GM12878 (cell line): ENCODE data around the gene IL17RB. TPM values are rescaled to one million over a fixed set of nuclear protein-coding genes. Genes with fewer than 3 reads are reported as not detected.
A peak's percentile ranks its signal among the peaks of the same experiment; 100 is the strongest.

ENCODE experiments used
- ATAC-seq: fragments of 200-7000 bp; cut with Tn5 transposase; 3 replicates; pipeline ENCODE4 v1.9.1; 2020; ENCODE audit warnings: mild to moderate bottlenecking, moderate library complexity
- BruUV-seq: library from RNA; stranded (reverse); fragments of 400-500 nt; replicated peaks from 2 replicates; lab custom pipeline; 2021; lab: Mats Ljungman, UMichigan
- CTCF ChIA-PET: fragments of 300-600 bp; sonication (Branson Sonifier 250); formaldehyde crosslinking; extraction: SDS; loops from one replicate; lab custom pipeline; 2021; ENCODE audit warnings: inconsistent platforms; lab: Yijun Ruan, JAX
- POLR2A ChIA-PET: fragments of 350-600 bp; formaldehyde crosslinking; extraction: SDS; loops from one replicate; lab custom pipeline; 2021; ENCODE audit warnings: inconsistent platforms; lab: Charles Lee
- RAD21 ChIA-PET: fragments of 300-600 bp; sonication (Branson Sonifier 250); formaldehyde crosslinking; loops from one replicate; lab custom pipeline; 2023; ENCODE audit warnings: antibody characterized with exemption; ENCODE audit not compliant: unreplicated experiment; lab: Charles Lee
- SMC1A ChIA-PET: fragments of 300-600 bp; sonication (Branson Sonifier 250); formaldehyde crosslinking; loops from one replicate; lab custom pipeline; 2023; ENCODE audit not compliant: unreplicated experiment, uncharacterized antibody; lab: Charles Lee
- DNase-seq: peaks from one replicate; pipeline ENCODE4 v3.0.0-alpha.2; 2011; ENCODE audit warnings: low read depth, low spot score
- FAIRE-seq: peaks from 3 replicates; lab custom pipeline; 2011; peaks lifted over from hg19 to GRCh38; lab: Jason Lieb, UNC
- H2AFZ ChIP-seq: 2 replicates; pipeline ENCODE4 v1.6.0; 2011; ENCODE audit warnings: low read depth, low read length, control low read depth; ENCODE audit not compliant: control insufficient read depth
- H3K27ac ChIP-seq: 2 replicates; pipeline ENCODE4 v1.5.1; 2011; ENCODE audit warnings: control low read depth; ENCODE audit not compliant: control insufficient read depth, insufficient read depth
- H3K27me3 ChIP-seq, 2 experiments: replicated peaks in 1 of 2; 2 replicates each; pipeline versions ENCODE4 v1.6.0 to v1.6.1; 2011; ENCODE audit warnings: low read length in 1 of 2; ENCODE audit not compliant: control insufficient read depth in 2 of 2, insufficient read depth in 2 of 2
- H3K36me3 ChIP-seq, 2 experiments: 2 replicates each; pipeline ENCODE4 v1.5.1; 2011; ENCODE audit warnings: low read length in 1 of 2; ENCODE audit not compliant: control insufficient read depth in 2 of 2, insufficient read depth in 2 of 2
- H3K4me1 ChIP-seq: 2 replicates; pipeline ENCODE4 v1.6.1; 2011; ENCODE audit warnings: mild to moderate bottlenecking, low read length, moderate library complexity, mixed read lengths; ENCODE audit not compliant: control insufficient read depth, insufficient read depth
- H3K4me2 ChIP-seq: 2 replicates; pipeline ENCODE4 v1.6.0; 2011; ENCODE audit warnings: control low read depth; ENCODE audit not compliant: control insufficient read depth, insufficient read depth
- H3K4me3 ChIP-seq: fragments of 200-600 bp; sonication (generic); 2 replicates; pipeline ENCODE4 v1.5.1; 2016
- H3K79me2 ChIP-seq: 2 replicates; pipeline ENCODE4 v1.6.0; 2011; ENCODE audit warnings: low read length; ENCODE audit not compliant: control insufficient read depth, insufficient read depth
- H3K9ac ChIP-seq: 2 replicates; pipeline ENCODE4 v1.8.0; 2011; ENCODE audit warnings: low read length, control low read depth, mixed read lengths; ENCODE audit not compliant: control insufficient read depth, insufficient read depth
- H3K9me3 ChIP-seq: replicated peaks from 3 replicates; pipeline ENCODE4 v1.5.1; 2011; ENCODE audit warnings: mild to moderate bottlenecking, low read length; ENCODE audit not compliant: control insufficient read depth, insufficient read depth
- H4K20me1 ChIP-seq: 2 replicates; pipeline ENCODE4 v1.6.0; 2011; ENCODE audit not compliant: control insufficient read depth, insufficient read depth
- CBFB ChIP-seq: IDR thresholded peaks from 2 replicates; pipeline ENCODE4 v1.6.1; 2016; ENCODE audit warnings: antibody characterized with exemption, low read depth
- DPF2 ChIP-seq: fragments of 450-650 bp; IDR thresholded peaks from 2 replicates; pipeline ENCODE4 v1.6.1; 2017; ENCODE audit warnings: mild to moderate bottlenecking
- EZH2 ChIP-seq: IDR thresholded peaks from 2 replicates; pipeline ENCODE4 v1.6.1; 2012; ENCODE audit warnings: low read depth, mild to moderate bottlenecking, control low read depth, inconsistent platforms, low read length, borderline replicate concordance; ENCODE audit not compliant: control insufficient read depth
- FOS ChIP-seq: IDR thresholded peaks from 3 replicates; pipeline ENCODE4 v1.6.1; 2011; ENCODE audit warnings: borderline replicate concordance; ENCODE audit not compliant: insufficient read length; ENCODE audit errors: extremely low read depth
- GABPA ChIP-seq: IDR thresholded peaks from 2 replicates; pipeline ENCODE4 v1.6.1; 2014; ENCODE audit warnings: antibody characterized with exemption, low read depth, mild to moderate bottlenecking, inconsistent platforms
- GATAD2B ChIP-seq: fragments of 450-650 bp; conservative IDR thresholded peaks from 2 replicates; pipeline ENCODE4 v1.6.1; 2017; ENCODE audit warnings: low read depth, mild to moderate bottlenecking, moderate library complexity
- HDGF ChIP-seq: fragments of 450-650 bp; IDR thresholded peaks from 2 replicates; pipeline ENCODE4 v1.6.1; 2016; ENCODE audit warnings: antibody characterized with exemption
- IKZF2 ChIP-seq, 2 experiments: fragments of 450-650 bp; IDR thresholded peaks; 2 replicates each; pipeline ENCODE4 v1.6.1; 2017; ENCODE audit warnings: mild to moderate bottlenecking in 2 of 2, moderate library complexity in 2 of 2
- KAT2A ChIP-seq: conservative IDR thresholded peaks from 2 replicates; pipeline ENCODE4 v1.6.1; 2011; ENCODE audit warnings: low read depth, low read length; ENCODE audit not compliant: control insufficient read depth
- MXI1 ChIP-seq: fragments of 150-350 bp; IDR thresholded peaks from 2 replicates; pipeline ENCODE4 v1.6.1; 2011; ENCODE audit warnings: low read depth, mild to moderate bottlenecking, inconsistent platforms, low read length, improper control_type of control experiment
- MYB ChIP-seq: fragments of 150-350 bp; IDR thresholded peaks from 2 replicates; pipeline ENCODE4 v1.6.1; 2014; ENCODE audit warnings: mild to moderate bottlenecking, low read depth, low read length, borderline replicate concordance
- NFYB ChIP-seq: IDR thresholded peaks from 2 replicates; pipeline ENCODE4 v1.6.1; 2011; ENCODE audit warnings: low read depth, mild to moderate bottlenecking, low read length, improper control_type of control experiment, moderate library complexity; ENCODE audit not compliant: insufficient read depth
- NR2C1 ChIP-seq: fragments of 450-650 bp; IDR thresholded peaks from 2 replicates; pipeline ENCODE4 v1.6.1; 2017; ENCODE audit warnings: antibody characterized with exemption, mild to moderate bottlenecking, moderate library complexity
- NRF1 ChIP-seq: conservative IDR thresholded peaks from 2 replicates; pipeline ENCODE4 v1.6.1; 2011; ENCODE audit warnings: mild to moderate bottlenecking, low read depth, low read length, improper control_type of control experiment
- PAX5 ChIP-seq: IDR thresholded peaks from 2 replicates; pipeline ENCODE4 v1.6.1; 2011; ENCODE audit warnings: low read depth, low read length, borderline replicate concordance
- RBBP5 ChIP-seq: fragments of 200-600 bp; sonication (generic); conservative IDR thresholded peaks from 2 replicates; pipeline ENCODE4 v1.6.1; 2016
- STAT3 ChIP-seq: IDR thresholded peaks from 2 replicates; pipeline ENCODE4 v1.6.1; 2011; ENCODE audit warnings: low read depth, low read length, improper control_type of control experiment
- SUPT20H ChIP-seq: IDR thresholded peaks from 2 replicates; pipeline ENCODE4 v1.6.1; 2011; ENCODE audit warnings: low read depth, mild to moderate bottlenecking, low read length, moderate library complexity, borderline replicate concordance; ENCODE audit not compliant: control insufficient read depth
- TARDBP ChIP-seq: IDR thresholded peaks from 2 replicates; pipeline ENCODE4 v1.6.1; 2016; ENCODE audit warnings: borderline replicate concordance
- TBL1XR1 ChIP-seq: IDR thresholded peaks from 2 replicates; pipeline ENCODE4 v1.6.1; 2012; ENCODE audit warnings: low read depth, low read length, improper control_type of control experiment
- YY1 ChIP-seq: IDR thresholded peaks from 2 replicates; pipeline ENCODE4 v1.6.1; 2011; ENCODE audit warnings: low read depth, mild to moderate bottlenecking, low read length
- ZNF622 ChIP-seq: fragments of 450-650 bp; IDR thresholded peaks from 2 replicates; pipeline ENCODE4 v1.6.1; 2017; ENCODE audit warnings: mild to moderate bottlenecking, inconsistent platforms
- WGBS: methylation state at CpG from one replicate; pipeline ENCODE4 v1.1.6; 2016; ENCODE audit warnings: low lambda C conversion rate; ENCODE audit not compliant: insufficient replicate concordance, insufficient coverage; ENCODE audit errors: missing lambda C conversion rate; 5-methylcytosine and 5-hydroxymethylcytosine counted together
- in situ Hi-C: fragments of 300-500 bp; cut with MboI; formaldehyde crosslinking; loops from 9 replicates; pipeline ENCODE4 v1.14.3; 2018; ENCODE audit warnings: mixed read lengths
- intact Hi-C: fragments of 100-400 bp; cut with micrococcal nuclease; formaldehyde crosslinking; loops from one replicate; pipeline ENCODE4 v1.14.2; 2022; ENCODE audit not compliant: unreplicated experiment
- polyA plus RNA-seq, 11 experiments: library from polyadenylated mRNA; depleted of rRNA in 4 of 11; unstranded in 6 of 11; stranded (reverse) in 5 of 11; fragments of >200 nt; fragmentation: Nextera tagmentation in 4 of 11; fragmentation: Illumina TruSeq in 1 of 11; extraction: Ambion mirVana in 4 of 11; extraction: Trizol in 1 of 11; gene quantifications; 1 replicate in 1 of 11; 2 replicates in 10 of 11; pipeline versions ENCODE4 v1.2.1 to v1.2.3, GENCODE V29; 2011 to 2016; ENCODE audit warnings: inconsistent platforms in 2 of 11, missing spikeins in 2 of 11, low read depth in 1 of 11
- total RNA-seq, 4 experiments: library from RNA; depleted of rRNA in 3 of 4; stranded (reverse); fragments of >200 nt in 3 of 4; fragmentation: Illumina TruSeq in 1 of 4; extraction: Trizol in 1 of 4; gene quantifications; 2 replicates each; pipeline versions ENCODE4 v1.2.1 to v1.2.3, GENCODE V29; 2013 to 2021
- TF ChIP-seq, protein P1 (sequence below): fragments of 450-650 bp; IDR thresholded peaks from 2 replicates; pipeline ENCODE4 v1.6.1; 2016; ENCODE audit warnings: mild to moderate bottlenecking
- TF ChIP-seq, protein P2 (sequence below): IDR thresholded peaks from 2 replicates; pipeline ENCODE4 v1.6.1; 2011; ENCODE audit warnings: low read depth, low read length, improper control_type of control experiment, borderline replicate concordance

IL17RB gene
- total and polyA plus RNA-seq, 10 of the 15 experiments (the other 5 are each of a cell fraction or from before 2014, with no cell fraction given): 1.9 to 17.2 (median 2.9) TPM

DNA sequence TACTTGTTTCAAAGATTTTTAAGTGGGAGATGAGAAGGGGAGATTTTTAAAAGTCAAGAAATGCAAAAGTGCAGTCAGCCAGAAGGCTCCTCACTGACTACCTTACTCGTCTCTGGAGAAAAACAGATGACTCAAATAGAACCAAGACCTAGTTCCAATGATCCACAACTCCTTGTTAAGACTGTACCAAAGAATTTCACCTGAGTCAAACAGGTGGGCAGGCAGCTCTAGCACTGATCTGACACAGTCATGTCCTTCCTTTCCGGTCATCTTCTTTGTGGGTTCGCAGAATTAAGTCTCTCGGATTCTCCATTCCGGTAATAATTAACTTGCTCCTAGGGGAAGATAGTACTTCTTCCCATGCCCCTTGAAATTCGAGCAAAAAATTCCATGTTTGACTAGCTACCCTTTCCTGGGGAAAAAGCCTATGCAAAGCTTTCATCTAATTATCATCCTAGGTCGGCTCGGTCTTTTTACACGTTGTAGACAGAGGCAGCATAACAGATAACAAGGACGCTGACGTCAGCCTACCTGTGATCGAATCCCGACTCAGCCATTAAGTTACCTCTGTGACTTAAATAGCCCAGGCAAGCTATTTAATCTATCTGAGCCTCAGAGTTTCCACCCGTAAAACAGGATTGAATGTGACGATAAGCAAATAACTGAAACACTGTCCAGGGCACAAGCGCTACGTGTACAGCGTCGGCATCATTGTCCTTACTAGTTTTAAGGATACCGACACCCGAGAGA lies 44.5 kb downstream of the IL17RB start:
- FAIRE-seq: no peak
- under 1% methylated on average over 21 of the region's 21 CpGs for WGBS
- Histone ChIP-seq H3K4me3 (peak overlapping the region; percentile 89), H3K9me3 (no peaks in the 10 kb centered on the region), H3K4me1 (peaks cover 22% of the 10 kb centered on the region), H3K27ac (peak overlapping the region; percentile 95), H3K79me2 (peaks cover 45% of the 10 kb centered on the region), H3K36me3 (peaks cover 0 to 7% of the 10 kb centered on the region in 2 experiments; a peak in 2 of 4 replicates), H2AFZ (peak overlapping the region; percentile 76), H3K27me3 (no peaks in the 10 kb centered on the region), H4K20me1 (no peaks in the 10 kb centered on the region), H3K4me2 (peak overlapping the region; percentile 85), H3K9ac (peak overlapping the region; percentile 97)
- no peak for DNase-seq
- ChIA-PET POLR2A (interaction anchor here (1.2 to 3.1 kb wide), 7 partner anchors 8 to 200 kb away, joined by 3 to 26 read pairs (median 6); partner anchors contain the start of genes ACTR8, CHDH and IL17RB), CTCF (interaction anchor here (0.7 to 3.6 kb wide), 4 partner anchors 10 to 191 kb away, joined by 3 to 17 read pairs (median 5); no protein-coding TSS in a partner anchor), SMC1A (interaction anchor here (1.0 to 4.1 kb wide), 8 partner anchors 8 to 118 kb away, joined by 3 to 26 read pairs (median 5); partner anchors contain the start of genes ACTR8, CHDH and IL17RB), RAD21 (interaction anchor here (1.0 to 2.0 kb wide), 6 partner anchors 8 to 122 kb away, joined by 3 to 11 read pairs (median 6); partner anchors contain the start of gene ACTR8)
- TSS peak; percentile 78 for BruUV-seq
- in situ Hi-C loops (no loop called here), intact Hi-C loops (no loop called here)
- peak; percentile 58 for ATAC-seq
- TF ChIP-seq MYB (no peak), STAT3 (no peak), RBBP5 (no peak), HDGF (no peak), SUPT20H (no peak), KAT2A (no peak), GABPA (no peak), CBFB (no peak), NRF1 (no peak), MXI1 (no peak), EZH2 (no peak), NR2C1 (no peak), TBL1XR1 (no peak), PAX5 (0 out of 2 replicates have a peak, but pooled peaks have one; percentile 3), NFYB (no peak), IKZF2 (IDR thresholded peaks at IDR 0.05) (peak; percentile 25 to 33; a peak in 2 of 4 replicates), GATAD2B (no peak), TARDBP (no peak), DPF2 (0 out of 2 replicates have a peak, but pooled peaks have one; percentile 12), FOS (no peak), ZNF622 (no peak), YY1 (no peak)
- TF ChIP-seq, protein P1, sequence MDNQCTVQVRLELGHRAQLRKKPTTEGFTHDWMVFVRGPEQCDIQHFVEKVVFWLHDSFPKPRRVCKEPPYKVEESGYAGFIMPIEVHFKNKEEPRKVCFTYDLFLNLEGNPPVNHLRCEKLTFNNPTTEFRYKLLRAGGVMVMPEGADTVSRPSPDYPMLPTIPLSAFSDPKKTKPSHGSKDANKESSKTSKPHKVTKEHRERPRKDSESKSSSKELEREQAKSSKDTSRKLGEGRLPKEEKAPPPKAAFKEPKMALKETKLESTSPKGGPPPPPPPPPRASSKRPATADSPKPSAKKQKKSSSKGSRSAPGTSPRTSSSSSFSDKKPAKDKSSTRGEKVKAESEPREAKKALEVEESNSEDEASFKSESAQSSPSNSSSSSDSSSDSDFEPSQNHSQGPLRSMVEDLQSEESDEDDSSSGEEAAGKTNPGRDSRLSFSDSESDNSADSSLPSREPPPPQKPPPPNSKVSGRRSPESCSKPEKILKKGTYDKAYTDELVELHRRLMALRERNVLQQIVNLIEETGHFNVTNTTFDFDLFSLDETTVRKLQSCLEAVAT: no peak
- TF ChIP-seq, protein P2, sequence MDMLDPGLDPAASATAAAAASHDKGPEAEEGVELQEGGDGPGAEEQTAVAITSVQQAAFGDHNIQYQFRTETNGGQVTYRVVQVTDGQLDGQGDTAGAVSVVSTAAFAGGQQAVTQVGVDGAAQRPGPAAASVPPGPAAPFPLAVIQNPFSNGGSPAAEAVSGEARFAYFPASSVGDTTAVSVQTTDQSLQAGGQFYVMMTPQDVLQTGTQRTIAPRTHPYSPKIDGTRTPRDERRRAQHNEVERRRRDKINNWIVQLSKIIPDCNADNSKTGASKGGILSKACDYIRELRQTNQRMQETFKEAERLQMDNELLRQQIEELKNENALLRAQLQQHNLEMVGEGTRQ: no peak
